HG03469 (cell line): Measurements from ENCODE around the gene SRP68.
"Not testable (repeated sequence)": the region's sequence is repeated elsewhere in the genome, so short reads cannot be mapped to it uniquely, and the experiment has no call there.

Experiments used
- ATAC-seq: cut with Tn5 transposase; IDR thresholded peaks from one replicate; pipeline ENCODE4 v1.9.1; 2021; ENCODE audit warnings: mild to moderate bottlenecking, moderate library complexity, moderate number of reproducible peaks; ENCODE audit not compliant: unreplicated experiment

SRP68 gene

GRCh38 chr17:76077584-76078110 is 5.3 kb upstream of the SRP68 start:
- no peak for ATAC-seq

GRCh38 chr17:76076765-76077583 is 4.7 kb upstream of the SRP68 start:
- ATAC-seq = no peak

DNA sequence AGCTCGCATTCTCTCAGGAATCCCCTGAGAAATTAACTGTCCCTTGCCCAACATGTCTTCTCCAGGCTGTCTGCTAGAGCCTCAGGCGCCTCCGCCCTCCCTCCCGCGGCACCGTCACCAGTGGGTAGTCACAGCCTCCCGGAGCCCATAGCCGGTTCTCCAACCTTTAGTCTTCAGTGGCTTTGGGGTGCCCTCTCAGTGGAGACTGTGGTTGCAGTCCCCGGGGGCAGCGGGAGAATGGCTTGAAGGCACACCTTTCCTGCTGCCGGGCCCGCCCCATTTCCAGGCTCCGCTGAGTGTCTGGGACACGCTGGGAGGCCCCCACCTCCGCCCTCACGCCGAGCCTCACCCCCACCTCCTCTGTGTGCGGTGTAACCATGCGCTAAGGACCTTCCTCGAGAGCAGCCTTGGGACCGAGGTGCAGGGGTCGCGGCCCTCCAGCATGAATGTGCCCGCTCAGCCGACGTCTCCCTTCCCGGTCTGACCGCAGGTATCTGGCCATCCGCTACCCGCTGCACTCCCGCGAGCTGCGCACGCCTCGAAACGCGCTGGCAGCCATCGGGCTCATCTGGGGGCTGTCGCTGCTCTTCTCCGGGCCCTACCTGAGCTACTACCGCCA is 3.9 kb upstream of the SRP68 start:
- no peak for ATAC-seq

GRCh38 chr17:76075364-76076145 is 3.2 kb upstream of the SRP68 start:
- ATAC-seq = no peak

- no peak for ATAC-seq
These were observed 2.4 kb upstream of the SRP68 start, which contains the start of gene GALR2 for GRCh38 chr17:76074390-76075363. Gene GALR2, plus strand, starts transcription at chr17:76074781. Its CDS starts 103 bp downstream, at chr17:76074884.

DNA sequence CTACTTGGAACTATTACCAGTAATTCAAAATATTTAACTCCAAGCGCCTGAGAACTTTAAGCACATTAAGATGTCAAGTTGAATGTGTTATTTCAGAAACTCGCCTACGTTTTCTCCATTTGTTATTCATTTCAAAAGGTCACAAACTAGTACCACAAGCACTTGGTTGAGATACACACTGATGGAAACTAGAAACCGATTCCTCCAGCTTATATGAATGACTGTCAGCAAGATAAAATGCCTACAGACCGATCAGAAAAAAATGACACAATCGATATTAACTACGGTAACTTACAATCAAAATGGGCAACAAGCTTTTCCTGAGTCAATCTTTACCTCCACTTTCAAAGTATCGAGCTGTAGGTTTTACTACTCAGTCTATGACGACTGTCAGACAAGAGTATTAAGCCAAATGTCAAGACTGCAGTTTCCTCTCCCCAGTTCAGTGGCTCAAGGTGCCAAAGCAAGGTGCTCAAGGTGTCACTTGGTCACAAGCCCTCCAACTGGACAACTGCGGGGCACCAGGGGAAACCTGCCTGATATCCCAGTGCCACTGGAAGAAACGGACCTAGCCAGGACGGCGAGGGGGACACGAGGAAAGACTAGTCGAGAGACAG is 678 bp downstream of the SRP68 start:
- no peak for ATAC-seq

- ATAC-seq = no peak
These were observed 6.5 kb downstream of the SRP68 start for GRCh38 chr17:76065775-76066174.

GRCh38 chr17:76063875-76064546 is 8.3 kb downstream of the SRP68 start:
- no peak for ATAC-seq

DNA sequence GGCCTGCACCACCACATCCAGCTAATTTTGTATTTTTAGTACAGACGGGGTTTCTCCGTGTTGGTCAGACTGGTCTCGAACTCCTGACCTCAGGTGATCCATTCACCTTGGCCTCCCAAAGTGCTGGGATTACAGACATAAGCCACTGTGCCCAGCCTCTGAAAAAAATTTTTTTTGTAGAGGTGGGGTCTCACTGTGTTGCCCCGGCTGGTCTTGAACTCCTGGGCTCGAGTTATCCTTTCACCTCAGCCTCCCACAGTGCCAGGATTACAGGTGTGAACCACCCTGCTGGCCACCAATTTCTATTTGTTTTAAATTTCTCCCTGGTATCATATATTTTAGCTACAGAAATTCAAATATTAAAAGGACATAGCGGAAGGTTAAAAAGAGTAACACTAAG is 14.1 kb downstream of the SRP68 start:
- not testable (repeated sequence) for ATAC-seq

GRCh38 chr17:76056882-76057281 is 15.4 kb downstream of the SRP68 start:
- no peak for ATAC-seq

DNA sequence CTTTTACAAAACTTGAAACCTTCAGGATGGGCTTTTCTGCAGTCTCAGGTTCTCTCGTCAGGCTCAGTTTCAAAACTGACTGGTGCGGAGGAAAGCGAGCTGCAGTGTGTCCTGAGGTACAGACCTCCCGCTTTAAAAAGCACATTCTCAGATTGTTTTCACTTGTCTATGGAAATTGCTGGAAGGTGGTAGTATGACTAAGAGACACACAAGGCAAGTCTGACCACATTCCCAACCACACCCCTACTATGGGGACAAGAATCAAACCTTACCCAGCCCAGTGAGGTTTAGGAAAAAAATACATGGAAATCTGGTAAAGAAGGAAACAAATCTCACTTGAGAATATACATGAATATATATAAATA is 18.2 kb downstream of the SRP68 start:
- ATAC-seq = no peak

DNA sequence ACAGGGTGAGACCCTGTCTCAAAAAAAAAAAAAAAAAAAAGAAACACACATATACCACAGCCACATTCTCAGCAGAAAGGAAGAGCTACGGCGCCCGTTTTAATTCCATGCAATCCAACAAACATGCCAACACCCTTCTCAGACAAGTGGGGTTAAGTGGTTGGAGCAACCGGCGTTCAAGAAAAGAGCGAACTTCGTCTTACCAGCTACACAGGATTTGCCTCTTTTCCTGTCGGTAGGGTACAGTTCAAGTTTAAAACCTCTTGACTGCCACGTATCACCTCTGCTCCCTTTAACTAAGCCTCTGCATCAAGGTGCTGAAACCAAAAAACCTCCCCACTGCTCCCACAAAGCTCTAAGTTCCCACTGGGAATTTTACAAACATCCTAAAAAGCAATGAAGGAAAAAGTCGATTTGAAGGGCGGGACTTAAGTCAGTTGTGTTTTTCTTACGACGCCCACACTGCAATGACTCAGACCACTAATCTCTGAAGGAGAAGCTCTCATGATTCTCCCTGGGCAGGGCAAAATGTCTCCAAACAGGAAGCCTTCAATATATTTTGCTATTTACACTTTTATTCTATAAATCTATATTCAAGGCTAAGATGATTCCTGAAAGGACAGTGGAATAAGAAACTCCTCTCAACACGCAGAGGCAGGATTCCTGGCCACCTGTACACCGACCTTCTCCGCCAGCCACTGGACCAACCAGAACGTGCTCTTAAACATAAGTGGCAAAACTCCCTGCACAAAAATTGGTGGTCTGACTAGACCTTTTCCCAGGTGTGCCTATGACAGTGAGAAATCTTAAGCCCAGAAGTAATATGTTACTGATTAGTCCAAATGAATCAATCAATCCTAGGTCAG is 18.8 kb downstream of the SRP68 start:
- no peak for ATAC-seq

DNA sequence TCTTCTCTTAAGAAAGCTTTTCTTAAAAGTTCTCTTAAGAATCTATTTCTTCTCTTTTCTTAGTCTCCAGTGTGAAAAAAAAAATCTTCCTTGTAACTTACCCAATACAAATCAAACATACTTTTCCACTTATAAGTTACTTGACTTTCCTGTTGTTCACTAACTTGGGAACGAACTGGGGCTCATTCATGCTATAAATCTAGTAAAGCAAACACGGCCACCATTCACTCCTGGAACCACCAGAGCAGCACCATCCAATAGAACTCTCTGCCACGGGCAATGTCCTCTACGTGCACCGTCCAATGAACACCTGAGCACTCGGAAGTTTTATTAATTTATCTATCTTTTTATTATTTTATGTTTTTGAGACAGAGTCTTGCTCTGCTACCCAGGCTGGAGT is 20.8 kb downstream of the SRP68 start:
- ATAC-seq = no peak

GRCh38 chr17:76050538-76051467 is 21.5 kb downstream of the SRP68 start:
- ATAC-seq = no peak

- ATAC-seq = no peak
These were observed 22.3 kb downstream of the SRP68 start for GRCh38 chr17:76049836-76050537.

- no peak for ATAC-seq
These were observed 23.1 kb downstream of the SRP68 start for GRCh38 chr17:76049239-76049638.

DNA sequence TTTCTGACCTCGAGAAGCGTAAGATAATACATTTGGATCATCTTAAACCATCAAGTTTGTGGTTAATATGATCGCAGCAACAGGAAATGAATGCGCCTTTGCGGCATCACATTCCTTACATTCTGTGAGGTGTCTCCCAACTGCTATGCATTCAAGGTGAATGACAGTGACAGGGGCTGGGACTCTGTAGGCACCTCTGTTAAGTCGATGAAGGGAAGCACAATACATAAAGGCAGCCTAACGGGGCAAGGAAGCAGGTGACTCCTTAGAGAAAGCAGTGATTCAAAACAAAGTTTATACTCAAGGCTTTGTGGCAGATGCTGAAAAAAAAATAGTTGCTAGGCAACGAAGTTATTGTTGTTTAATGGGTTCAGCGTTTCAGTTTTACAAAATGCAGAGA is 23.6 kb downstream of the SRP68 start:
- no peak for ATAC-seq
